ENCODE data around the gene RAD51D.
A peak's percentile ranks its signal among the peaks of the same experiment; 100 is the strongest.
"Not testable (repeated sequence)": the region's sequence is repeated elsewhere in the genome, so short reads cannot be mapped to it uniquely, and the experiment has no call there.

Gene RAD51D

DNA sequence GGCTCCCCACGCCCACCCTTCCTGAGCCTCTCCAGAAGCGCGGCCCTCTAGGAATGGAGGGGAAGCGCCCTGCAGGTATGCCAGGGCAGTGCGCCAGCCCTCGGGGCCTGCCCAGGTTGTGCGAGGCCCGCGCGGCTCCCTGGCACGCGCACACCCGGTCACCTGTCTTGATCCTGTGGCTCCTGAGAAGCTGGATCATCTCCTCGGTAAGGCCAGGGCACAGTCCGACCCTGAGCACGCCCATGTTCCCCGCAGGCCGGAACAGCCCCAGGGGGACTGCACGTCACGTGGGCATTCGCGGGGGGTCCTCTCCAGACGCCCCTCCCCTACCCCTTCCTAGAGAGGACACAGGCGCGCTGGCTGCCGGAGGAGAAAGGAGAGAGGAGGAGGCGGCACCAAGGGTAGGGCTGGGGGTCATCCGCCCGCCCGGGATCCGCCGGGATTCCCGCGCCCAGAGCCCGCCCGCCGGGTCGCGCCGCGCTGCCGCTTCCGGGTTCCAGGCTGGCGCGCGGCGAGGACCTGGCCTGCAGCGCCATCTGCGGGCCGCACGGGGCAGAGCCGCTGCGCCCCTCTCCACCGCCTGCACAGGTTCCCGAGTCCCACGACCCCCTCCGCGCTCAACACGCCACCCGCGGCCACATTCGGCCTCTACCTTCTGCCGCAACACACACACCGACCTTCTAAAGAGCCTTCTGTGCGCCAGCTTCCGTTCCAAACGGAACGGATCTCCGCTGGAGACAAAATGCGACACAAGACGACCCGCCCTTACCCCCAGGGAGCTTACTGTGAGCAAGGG, at the start of gene RAD51D:
Gene RAD51D, minus strand, starts transcription at position 491 of the 796 bp plus-strand sequence. Its CDS starts 247 bp downstream, at position 244.
- peak; percentile 94 for DNase-seq (ENCODE audit: low spot score)

GRCh38 chr17:35167666-35168065, 48.0 kb upstream of the RAD51D start:
- no peak for DNase-seq (ENCODE audit: low spot score)

DNA sequence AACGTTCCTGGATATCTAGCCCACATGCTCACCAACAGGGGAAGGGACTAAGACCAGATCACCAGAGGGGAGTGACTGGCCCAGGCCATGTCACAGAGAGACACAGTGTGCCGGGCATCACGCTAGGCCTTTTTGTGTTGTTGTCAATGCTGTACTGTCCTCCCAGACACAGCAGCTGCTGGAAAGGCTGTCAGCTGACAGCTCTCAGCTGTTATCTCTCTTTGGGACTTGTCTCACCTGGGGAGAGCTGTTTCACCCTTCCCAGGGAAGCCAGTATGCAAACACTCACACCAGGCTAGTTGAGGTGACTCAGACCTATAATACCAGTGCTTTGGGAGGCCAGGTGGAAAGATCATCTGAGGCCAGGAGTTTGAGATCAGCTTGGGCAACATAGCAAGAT, 47.4 kb upstream of the RAD51D start:
- no peak for DNase-seq (ENCODE audit: low spot score)

GRCh38 chr17:35166526-35166925, 46.9 kb upstream of the RAD51D start:
- DNase-seq (ENCODE audit: low spot score): no peak

DNA sequence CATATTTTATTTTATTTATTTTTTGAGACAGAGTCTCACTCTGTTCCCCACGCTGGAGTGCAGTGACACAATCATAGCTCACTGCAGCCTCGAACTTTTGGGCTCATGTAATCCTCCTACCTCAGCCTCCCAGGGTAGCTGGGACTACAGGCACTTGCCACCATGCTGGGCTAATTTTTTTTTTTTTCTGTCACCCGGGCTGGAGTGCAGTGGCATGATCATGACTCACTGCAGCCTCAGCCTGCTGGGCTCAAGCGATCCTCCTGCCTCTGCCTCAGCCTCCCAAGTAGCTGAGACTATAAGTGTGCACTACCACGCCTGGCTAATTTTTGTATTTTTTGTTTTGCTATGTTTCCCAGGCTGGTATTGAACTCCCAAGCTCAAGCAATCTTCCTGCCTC, 45.1 kb upstream of the RAD51D start:
- DNase-seq (ENCODE audit: low spot score): no peak

DNA sequence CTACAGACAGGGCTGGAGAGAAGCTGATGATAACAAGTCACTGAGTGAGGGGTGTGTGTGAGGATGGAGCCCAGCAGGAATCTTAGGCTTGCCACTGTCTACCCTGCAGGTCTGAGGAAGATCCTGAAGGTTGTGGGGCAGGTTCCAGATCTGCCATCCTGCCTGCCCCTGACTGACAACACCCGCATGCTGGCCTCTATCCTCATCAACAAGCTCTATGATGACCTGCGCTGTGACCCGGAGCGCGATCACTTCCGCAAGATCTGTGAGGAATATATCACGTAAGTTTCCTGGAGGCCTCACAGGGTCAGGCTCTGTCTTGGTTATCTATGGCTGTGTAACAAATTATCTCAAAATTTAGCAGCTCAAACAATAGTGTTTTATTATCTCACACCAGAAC, 44.2 kb upstream of the RAD51D start:
- no peak for DNase-seq (ENCODE audit: low spot score)

DNA sequence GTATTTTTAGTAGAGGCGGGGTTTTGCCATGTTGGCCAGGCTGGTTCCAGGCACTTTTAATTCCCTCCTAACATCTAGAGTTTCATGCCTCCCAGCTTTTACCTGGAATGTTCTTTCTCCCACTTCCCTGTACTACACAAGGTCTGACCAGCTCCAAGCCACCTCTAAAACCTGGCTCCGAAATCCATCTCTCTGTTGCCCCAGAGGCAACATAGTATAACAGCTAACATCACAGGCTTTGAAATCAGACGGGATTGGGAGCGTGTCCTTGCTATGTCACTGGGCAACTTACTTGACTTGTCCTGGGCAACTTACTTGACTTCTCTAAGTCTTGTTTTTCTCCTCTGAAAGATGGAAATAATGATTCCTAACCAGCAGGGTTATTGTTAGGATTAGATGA, 43.1 kb upstream of the RAD51D start:
- DNase-seq (ENCODE audit: low spot score): no peak

DNA sequence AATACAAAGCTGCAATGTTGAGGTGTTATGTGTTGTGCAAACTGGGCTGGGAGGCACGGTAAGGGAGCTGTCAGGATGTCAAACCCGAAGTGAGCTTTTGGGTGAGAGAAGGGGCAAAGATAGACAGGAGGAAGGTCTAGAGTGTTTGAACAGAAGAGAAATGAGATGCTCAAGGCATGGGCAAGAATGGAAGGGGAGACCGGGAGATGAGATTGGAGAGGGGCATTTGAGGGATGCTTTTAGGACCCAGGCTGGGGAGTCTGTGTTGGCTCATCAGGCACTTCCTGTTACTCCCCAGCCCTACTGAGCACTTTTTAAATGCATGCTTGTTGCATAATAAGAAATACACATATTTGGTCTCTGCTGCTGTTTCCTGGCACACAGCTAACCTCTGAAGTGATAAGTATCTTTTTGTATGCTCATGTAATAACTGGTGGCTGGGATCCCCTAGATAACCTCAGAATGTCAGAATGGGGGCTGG, 41.7 kb upstream of the RAD51D start:
- DNase-seq (ENCODE audit: low spot score): no peak

GRCh38 chr17:35160354-35161201, 40.9 kb upstream of the RAD51D start:
- DNase-seq (ENCODE audit: low spot score): no peak

- DNase-seq (ENCODE audit: low spot score): no peak
These were observed 40.3 kb upstream of the RAD51D start for GRCh38 chr17:35159940-35160339.

DNA sequence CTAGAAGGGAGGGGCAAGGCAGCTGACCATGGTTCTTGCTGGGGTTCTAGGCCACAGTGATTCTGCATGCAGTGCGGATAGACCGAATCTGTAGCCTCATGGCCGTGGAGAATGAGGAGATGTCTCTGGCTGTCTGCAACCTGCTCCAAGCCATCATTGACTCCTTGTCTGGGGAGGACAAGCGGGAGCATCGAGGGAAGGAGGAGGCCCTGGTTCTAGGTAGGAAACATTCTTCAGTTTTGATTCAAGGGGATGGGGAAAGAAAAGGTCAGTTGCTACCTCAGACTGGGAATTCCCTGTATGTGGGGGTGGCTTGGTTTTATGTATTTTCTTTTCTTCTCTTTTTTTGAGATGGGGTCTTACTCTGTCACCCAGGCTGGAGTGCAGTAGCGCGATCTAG, 35.6 kb upstream of the RAD51D start:
- DNase-seq (ENCODE audit: low spot score): no peak

DNA sequence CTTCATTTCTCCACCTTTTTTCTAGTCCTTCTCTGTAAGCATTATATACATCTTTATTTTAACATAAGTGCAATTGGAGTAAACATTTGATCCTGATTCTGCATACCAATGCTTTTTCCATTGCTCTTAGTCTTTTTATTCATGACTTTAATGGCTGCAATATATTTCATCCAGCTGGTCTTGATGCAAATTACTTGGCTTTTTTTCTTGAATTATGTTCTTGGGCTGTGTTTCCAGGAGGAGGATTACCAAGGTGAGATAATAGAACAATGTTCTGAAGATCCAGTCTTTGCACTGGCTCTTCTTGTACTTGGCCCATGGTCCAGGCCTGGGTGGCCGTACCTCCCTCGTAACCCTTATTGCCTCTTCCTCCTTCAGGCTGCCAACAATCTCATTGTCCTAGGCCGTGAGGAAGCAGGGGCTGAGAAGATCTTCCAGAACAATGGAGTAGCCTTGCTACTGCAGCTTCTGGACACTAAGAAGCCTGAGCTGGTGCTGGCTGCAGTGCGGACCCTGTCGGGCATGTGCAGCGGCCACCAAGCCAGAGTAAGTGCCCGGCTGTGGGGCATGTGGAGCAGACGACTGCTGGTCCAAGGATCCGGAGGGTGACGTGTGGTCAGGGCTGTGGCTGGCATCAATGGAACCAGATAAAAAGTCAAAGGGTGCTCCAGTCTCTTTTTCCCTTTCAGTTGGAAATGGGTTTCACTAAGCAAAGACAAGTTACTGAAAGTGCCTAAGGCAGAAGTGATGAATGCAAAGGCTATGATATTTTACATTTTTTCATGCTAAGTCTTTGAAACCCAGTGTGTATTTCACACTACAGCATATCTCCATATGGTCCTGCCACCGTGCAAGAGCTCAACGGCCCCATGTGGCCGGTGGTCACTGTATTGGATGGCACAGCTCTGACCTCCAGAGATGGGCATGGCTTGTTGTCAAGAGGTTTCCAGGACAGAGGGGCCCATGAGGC, 34.8 kb upstream of the RAD51D start:
- no peak for DNase-seq (ENCODE audit: low spot score)

- no peak for DNase-seq (ENCODE audit: low spot score)
These were observed 32.9 kb upstream of the RAD51D start for GRCh38 chr17:35152421-35153140.

DNA sequence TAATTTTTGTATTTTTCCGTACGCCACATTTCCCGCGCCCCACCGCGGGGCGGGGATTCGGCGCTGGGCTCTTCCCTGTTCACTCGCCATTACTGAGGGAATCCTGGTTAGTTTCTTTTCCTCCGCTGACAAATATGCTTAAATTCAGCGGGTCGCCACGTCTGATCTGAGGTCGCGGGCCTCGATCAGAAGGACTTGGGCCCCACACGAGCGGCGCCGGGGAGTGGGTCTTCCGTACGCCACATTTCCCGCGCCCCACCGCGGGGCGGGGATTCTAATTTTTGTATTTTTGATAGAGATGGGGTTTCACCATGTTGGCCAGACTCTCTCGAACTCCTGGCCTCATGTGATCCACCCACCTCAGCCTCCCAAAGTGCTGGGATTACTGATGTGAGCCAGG, 31.4 kb upstream of the RAD51D start:
- DNase-seq (ENCODE audit: low spot score): not testable (repeated sequence)

DNA sequence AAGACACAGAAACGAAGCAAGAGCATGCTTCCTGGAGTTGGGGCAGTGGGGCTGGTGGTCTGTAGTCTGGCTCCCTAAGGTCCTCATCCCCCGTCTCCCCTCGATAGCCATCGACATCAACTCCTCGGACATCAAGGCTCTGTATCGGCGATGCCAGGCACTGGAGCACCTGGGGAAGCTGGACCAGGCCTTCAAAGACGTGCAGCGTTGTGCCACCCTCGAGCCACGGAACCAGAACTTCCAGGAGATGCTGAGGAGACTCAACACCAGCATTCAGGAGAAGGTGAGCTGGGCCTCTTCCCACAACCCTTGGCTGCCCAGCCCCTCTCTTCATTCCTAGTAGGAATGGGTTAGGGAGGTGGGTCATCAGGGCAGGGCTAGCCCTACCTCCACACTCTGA, 30.3 kb upstream of the RAD51D start:
- DNase-seq (ENCODE audit: low spot score): no peak

DNA sequence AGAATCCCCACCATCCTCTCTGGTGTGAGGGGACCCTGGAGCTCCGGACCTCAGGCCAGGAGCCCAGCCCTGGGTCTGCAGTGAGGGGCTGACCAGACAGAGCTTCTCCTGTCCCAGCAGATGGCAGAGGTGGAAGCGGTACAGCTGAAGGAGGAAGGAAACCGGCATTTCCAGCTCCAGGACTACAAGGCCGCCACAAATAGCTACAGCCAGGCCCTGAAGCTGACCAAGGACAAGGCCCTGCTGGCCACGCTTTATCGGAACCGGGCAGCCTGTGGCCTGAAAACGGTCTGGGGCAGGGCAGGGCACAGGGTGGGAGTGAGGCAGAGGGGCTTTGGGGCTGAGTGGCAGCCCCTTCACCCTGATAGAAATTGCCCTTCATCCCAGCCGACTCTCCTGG, 28.5 kb upstream of the RAD51D start:
- DNase-seq (ENCODE audit: low spot score): no peak

- no peak for DNase-seq (ENCODE audit: low spot score)
These were observed 27.8 kb upstream of the RAD51D start, which contains the start of gene UNC45B for GRCh38 chr17:35147375-35147905. TSS of gene UNC45B (plus strand) at chr17:35147817. CDS start at chr17:35148264, 447 bp downstream.

GRCh38 chr17:35146214-35146833, 26.7 kb upstream of the RAD51D start:
- DNase-seq (ENCODE audit: low spot score): no peak

- DNase-seq (ENCODE audit: low spot score): no peak
These were observed 25.2 kb upstream of the RAD51D start for GRCh38 chr17:35144840-35145239.

DNA sequence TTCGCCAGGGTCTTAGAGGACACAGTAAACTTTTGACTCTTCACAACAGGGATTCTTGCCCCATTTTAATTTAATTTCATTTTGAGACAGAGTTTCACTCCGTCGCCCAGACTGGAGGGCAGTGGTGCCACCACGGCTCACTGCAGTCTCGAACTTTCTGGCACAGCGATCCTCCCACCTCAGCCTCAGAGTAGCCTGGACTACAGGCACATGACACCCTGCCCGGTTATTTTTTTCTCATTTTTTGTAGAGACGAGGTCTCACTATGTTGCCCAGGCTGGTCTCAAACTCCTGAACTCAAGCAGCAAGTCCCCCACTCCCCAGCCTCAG, 22.8 kb upstream of the RAD51D start:
- no peak for DNase-seq (ENCODE audit: low spot score)
